Stimulated activated naive CD8-positive, alpha-beta T cell treated with anti-CD3 and anti-CD28 coated beads, Interleukin-15, Interleukin-2, amounts not matched to agents 100 ng/mL and 50 ng/mL, for 24 hours (primary cell): ENCODE data around the gene IPPK.
A peak's percentile ranks its signal among the peaks of the same experiment; 100 is the strongest.

Source experiments
- H3K27ac Mint-ChIP-seq: one replicate; pipeline ENCODE4 v1.8.0; 2021; ENCODE audit warnings: mild to moderate bottlenecking, mixed read lengths
- H3K27me3 Mint-ChIP-seq: one replicate; pipeline ENCODE4 v1.8.0; 2021; ENCODE audit warnings: mixed read lengths
- H3K36me3 Mint-ChIP-seq: one replicate; pipeline ENCODE4 v1.8.0; 2021; ENCODE audit warnings: low read depth, mixed read lengths
- H3K4me1 Mint-ChIP-seq: one replicate; pipeline ENCODE4 v1.8.0; 2021; ENCODE audit warnings: low read depth, mixed read lengths
- H3K4me3 Mint-ChIP-seq: one replicate; pipeline ENCODE4 v1.8.0; 2021; ENCODE audit warnings: mild to moderate bottlenecking, mixed read lengths
- H3K9me3 Mint-ChIP-seq: one replicate; pipeline ENCODE4 v1.8.0; 2021; ENCODE audit warnings: mixed read lengths

The IPPK gene

GRCh38 chr9:92669890-92670708 is at the start of gene IPPK:
TSS of gene IPPK (minus strand) at chr9:92670131. CDS start at chr9:92669988, 143 bp downstream.
- H3K9me3 Mint-ChIP-seq, result no peaks in the 10 kb centered on the region
- peak within 1 kb of the TSS; percentile 90 for H3K27ac Mint-ChIP-seq
- H3K4me3 Mint-ChIP-seq, result peak within 1 kb of the TSS; percentile 94
- H3K36me3 Mint-ChIP-seq, result peaks cover 35% of the 10 kb centered on the region
- H3K4me1 Mint-ChIP-seq, result peaks cover 37% of the 10 kb centered on the region
- no peaks in the 10 kb centered on the region for H3K27me3 Mint-ChIP-seq

GRCh38 chr9:92719028-92719647 is 49.2 kb upstream of the IPPK start:
- no peak overlapping the region for H3K4me3 Mint-ChIP-seq
- H3K27me3 Mint-ChIP-seq, result no peaks in the 10 kb centered on the region
- H3K9me3 Mint-ChIP-seq, result no peaks in the 10 kb centered on the region
- peaks cover 55% of the 10 kb centered on the region for H3K36me3 Mint-ChIP-seq
- H3K27ac Mint-ChIP-seq, result no peak overlapping the region
- H3K4me1 Mint-ChIP-seq, result peaks cover 13% of the 10 kb centered on the region

GRCh38 chr9:92718086-92719001 is 48.4 kb upstream of the IPPK start:
- H3K36me3 Mint-ChIP-seq, result peaks cover 59% of the 10 kb centered on the region
- H3K27ac Mint-ChIP-seq, result no peak overlapping the region
- H3K27me3 Mint-ChIP-seq, result no peaks in the 10 kb centered on the region

GRCh38 chr9:92717201-92718085 is 47.5 kb upstream of the IPPK start:
- Mint-ChIP-seq H3K4me1 (peaks cover 15% of the 10 kb centered on the region), H3K9me3 (no peaks in the 10 kb centered on the region)

More at GRCh38 chr9:92718086-92719001, 48.4 kb upstream of the IPPK start:
- H3K4me3 Mint-ChIP-seq, result no peak overlapping the region
- H3K9me3 Mint-ChIP-seq, result no peaks in the 10 kb centered on the region
- peaks cover 13% of the 10 kb centered on the region for H3K4me1 Mint-ChIP-seq

GRCh38 chr9:92716557-92716956 is 46.6 kb upstream of the IPPK start:
- no peaks in the 10 kb centered on the region for H3K27me3 Mint-ChIP-seq
- no peaks in the 10 kb centered on the region for H3K9me3 Mint-ChIP-seq
- H3K4me3 Mint-ChIP-seq, result no peak overlapping the region
- no peak overlapping the region for H3K27ac Mint-ChIP-seq
- H3K4me1 Mint-ChIP-seq, result peaks cover 23% of the 10 kb centered on the region
- H3K36me3 Mint-ChIP-seq, result peaks cover 56% of the 10 kb centered on the region

More at GRCh38 chr9:92717201-92718085, 47.5 kb upstream of the IPPK start:
- Mint-ChIP-seq H3K27ac (no peak overlapping the region), H3K4me3 (no peak overlapping the region), H3K27me3 (no peaks in the 10 kb centered on the region), H3K36me3 (peaks cover 57% of the 10 kb centered on the region)

- no peaks in the 10 kb centered on the region for H3K9me3 Mint-ChIP-seq
- peaks cover 60% of the 10 kb centered on the region for H3K36me3 Mint-ChIP-seq
- no peaks in the 10 kb centered on the region for H3K27me3 Mint-ChIP-seq
- H3K4me3 Mint-ChIP-seq, result no peak overlapping the region
- H3K4me1 Mint-ChIP-seq, result peaks cover 20% of the 10 kb centered on the region
- no peak overlapping the region for H3K27ac Mint-ChIP-seq
These were observed 45.7 kb upstream of the IPPK start for GRCh38 chr9:92715488-92716231.

GRCh38 chr9:92714787-92715487 is 45.0 kb upstream of the IPPK start:
- H3K4me3 Mint-ChIP-seq, result no peak overlapping the region
- H3K4me1 Mint-ChIP-seq, result peaks cover 17% of the 10 kb centered on the region
- no peak overlapping the region for H3K27ac Mint-ChIP-seq
- H3K27me3 Mint-ChIP-seq, result no peaks in the 10 kb centered on the region
- H3K9me3 Mint-ChIP-seq, result no peaks in the 10 kb centered on the region
- H3K36me3 Mint-ChIP-seq, result peaks cover 58% of the 10 kb centered on the region

- no peak overlapping the region for H3K4me3 Mint-ChIP-seq
- H3K36me3 Mint-ChIP-seq, result peaks cover 53% of the 10 kb centered on the region
- H3K27ac Mint-ChIP-seq, result no peak overlapping the region
- no peaks in the 10 kb centered on the region for H3K27me3 Mint-ChIP-seq
- peaks cover 17% of the 10 kb centered on the region for H3K4me1 Mint-ChIP-seq
- no peaks in the 10 kb centered on the region for H3K9me3 Mint-ChIP-seq
These were observed 44.1 kb upstream of the IPPK start for GRCh38 chr9:92714016-92714415.

GRCh38 chr9:92713528-92713927 is 43.6 kb upstream of the IPPK start:
- H3K36me3 Mint-ChIP-seq, result peaks cover 52% of the 10 kb centered on the region
- H3K27ac Mint-ChIP-seq, result no peak overlapping the region
- no peak overlapping the region for H3K4me3 Mint-ChIP-seq
- no peaks in the 10 kb centered on the region for H3K9me3 Mint-ChIP-seq
- peaks cover 17% of the 10 kb centered on the region for H3K4me1 Mint-ChIP-seq
- H3K27me3 Mint-ChIP-seq, result no peaks in the 10 kb centered on the region

GRCh38 chr9:92712767-92713166 is 42.8 kb upstream of the IPPK start:
- Mint-ChIP-seq H3K4me1 (peaks cover 17% of the 10 kb centered on the region), H3K36me3 (peaks cover 49% of the 10 kb centered on the region), H3K4me3 (no peak overlapping the region), H3K27me3 (no peaks in the 10 kb centered on the region), H3K27ac (no peak overlapping the region), H3K9me3 (no peaks in the 10 kb centered on the region)

- Mint-ChIP-seq H3K27me3 (no peaks in the 10 kb centered on the region), H3K9me3 (no peaks in the 10 kb centered on the region), H3K4me1 (peaks cover 21% of the 10 kb centered on the region), H3K4me3 (no peak overlapping the region), H3K27ac (peak overlapping the region; percentile 39), H3K36me3 (peaks cover 47% of the 10 kb centered on the region)
These were observed 41.9 kb upstream of the IPPK start for GRCh38 chr9:92711844-92712243.

GRCh38 chr9:92711146-92711545 is 41.2 kb upstream of the IPPK start:
- Mint-ChIP-seq H3K4me3 (no peak overlapping the region), H3K36me3 (peaks cover 44% of the 10 kb centered on the region), H3K4me1 (peaks cover 28% of the 10 kb centered on the region), H3K27ac (no peak overlapping the region), H3K9me3 (no peaks in the 10 kb centered on the region), H3K27me3 (no peaks in the 10 kb centered on the region)

GRCh38 chr9:92710368-92710767 is 40.4 kb upstream of the IPPK start:
- Mint-ChIP-seq H3K9me3 (no peaks in the 10 kb centered on the region), H3K27me3 (no peaks in the 10 kb centered on the region), H3K4me1 (peaks cover 30% of the 10 kb centered on the region), H3K27ac (no peak overlapping the region), H3K4me3 (no peak overlapping the region), H3K36me3 (peaks cover 47% of the 10 kb centered on the region)
